ENCODE data around the gene SHROOM2. TPM values are rescaled to one million over a fixed set of nuclear protein-coding genes. Genes with fewer than 3 reads are reported as not detected.

SHROOM2 gene
- total RNA-seq, 1 experiment from 2014 or later: 14.2 TPM

DNA sequence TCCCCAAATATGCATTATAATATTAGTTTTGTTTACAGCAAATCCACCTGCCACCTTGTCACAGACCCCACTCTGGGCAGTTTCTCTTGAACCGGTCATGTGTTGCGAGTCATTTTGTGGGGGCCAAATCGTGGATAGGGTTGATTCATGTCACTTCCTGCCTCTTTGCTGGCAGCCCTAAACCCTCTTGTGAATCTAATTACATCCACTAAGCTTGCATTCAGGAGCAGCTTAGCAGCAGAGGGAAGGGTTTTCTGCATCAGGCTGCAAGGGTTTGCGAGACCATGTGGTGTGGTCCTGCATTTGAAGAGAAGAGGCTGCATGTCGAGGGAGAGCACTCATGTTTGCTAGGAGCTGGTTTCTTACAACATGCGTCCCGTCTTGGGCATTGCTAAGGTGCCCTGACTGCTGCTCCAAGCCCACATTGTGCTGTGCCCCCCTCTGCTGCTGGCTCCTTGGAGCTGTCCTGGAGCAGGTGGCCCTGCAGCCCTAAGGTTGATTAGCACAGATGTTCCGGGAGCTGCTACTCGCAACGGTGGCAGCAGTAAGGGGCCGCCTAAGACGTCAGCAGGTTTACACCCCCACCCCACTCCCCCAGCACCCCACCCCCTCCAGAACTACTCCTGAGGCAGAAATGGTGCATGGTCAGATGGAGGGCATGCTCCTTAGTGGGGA is 92.1 kb downstream of the SHROOM2 start:
- Mint-ChIP-seq H3K4me3 (ENCODE audit: unreplicated experiment) (no peak overlapping the region), H3K36me3 (ENCODE audit: insufficient read depth, unreplicated experiment) (peaks cover 28% of the 10 kb centered on the region), H3K4me1 (ENCODE audit: low read depth, unreplicated experiment) (peaks cover 13% of the 10 kb centered on the region), H3K27ac (ENCODE audit: unreplicated experiment) (no peak overlapping the region), H3K27me3 (ENCODE audit: insufficient read depth, unreplicated experiment) (no peaks in the 10 kb centered on the region), H3K9me3 (ENCODE audit: unreplicated experiment) (no peaks in the 10 kb centered on the region)
- H3K36me3 ChIP-seq (ENCODE audit: control insufficient read depth, insufficient read depth, low read length): no peaks in the 10 kb centered on the region
- intact Hi-C loops (cut with micrococcal nuclease; ENCODE audit: unreplicated experiment): no loop called here
- TF ChIP-seq, protein P1, sequence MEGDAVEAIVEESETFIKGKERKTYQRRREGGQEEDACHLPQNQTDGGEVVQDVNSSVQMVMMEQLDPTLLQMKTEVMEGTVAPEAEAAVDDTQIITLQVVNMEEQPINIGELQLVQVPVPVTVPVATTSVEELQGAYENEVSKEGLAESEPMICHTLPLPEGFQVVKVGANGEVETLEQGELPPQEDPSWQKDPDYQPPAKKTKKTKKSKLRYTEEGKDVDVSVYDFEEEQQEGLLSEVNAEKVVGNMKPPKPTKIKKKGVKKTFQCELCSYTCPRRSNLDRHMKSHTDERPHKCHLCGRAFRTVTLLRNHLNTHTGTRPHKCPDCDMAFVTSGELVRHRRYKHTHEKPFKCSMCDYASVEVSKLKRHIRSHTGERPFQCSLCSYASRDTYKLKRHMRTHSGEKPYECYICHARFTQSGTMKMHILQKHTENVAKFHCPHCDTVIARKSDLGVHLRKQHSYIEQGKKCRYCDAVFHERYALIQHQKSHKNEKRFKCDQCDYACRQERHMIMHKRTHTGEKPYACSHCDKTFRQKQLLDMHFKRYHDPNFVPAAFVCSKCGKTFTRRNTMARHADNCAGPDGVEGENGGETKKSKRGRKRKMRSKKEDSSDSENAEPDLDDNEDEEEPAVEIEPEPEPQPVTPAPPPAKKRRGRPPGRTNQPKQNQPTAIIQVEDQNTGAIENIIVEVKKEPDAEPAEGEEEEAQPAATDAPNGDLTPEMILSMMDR (IDR thresholded peaks at IDR 0.05; ENCODE audit: insufficient read depth in 1 of 2, low read depth in 1 of 2, low read length in 1 of 2, severe bottlenecking in 1 of 2, unreplicated experiment in 1 of 2): no peak
- H3K4me1 ChIP-seq: no peaks in the 10 kb centered on the region; the same call in none of the 2 replicates
- BruUV-seq (replicated peaks): no TSS peak
- H3K27me3 ChIP-seq (replicated peaks; ENCODE audit: control insufficient read depth, insufficient read depth, low read length): no peaks in the 10 kb centered on the region
- ChIA-PET CTCF (no interaction called here), POLR2A (no interaction called here)
- DNase-seq: no peak
- H3K4me3 ChIP-seq (ENCODE audit: low read depth, low read length): no peak overlapping the region
- no peaks in the 10 kb centered on the region for H3K9me3 ChIP-seq

DNA sequence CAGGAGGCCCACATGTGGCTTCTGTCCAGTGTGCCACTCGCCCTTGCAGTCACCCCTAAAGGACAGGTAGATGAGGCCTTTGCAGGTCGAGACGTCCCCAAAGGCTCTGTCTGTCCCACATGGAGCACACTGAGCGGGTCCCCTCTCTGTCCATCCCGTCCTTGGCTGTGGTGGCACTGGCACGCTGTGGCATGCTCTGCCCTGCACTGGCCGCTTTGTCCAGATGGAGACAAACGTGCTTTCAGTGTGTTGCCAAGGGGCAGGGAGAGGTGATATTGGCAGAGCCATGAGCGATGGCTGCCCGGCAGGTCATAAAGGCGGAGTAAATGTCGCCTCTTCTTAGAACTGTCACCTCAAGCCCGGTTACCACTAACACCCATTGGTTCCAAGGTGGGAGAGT is 94.0 kb downstream of the SHROOM2 start:
- TF ChIP-seq, protein P1 (IDR thresholded peaks at IDR 0.05; ENCODE audit: insufficient read depth in 1 of 2, low read depth in 1 of 2, low read length in 1 of 2, severe bottlenecking in 1 of 2, unreplicated experiment in 1 of 2): no peak
- H3K27me3 Mint-ChIP-seq (ENCODE audit: insufficient read depth, unreplicated experiment): no peaks in the 10 kb centered on the region
- H3K36me3 Mint-ChIP-seq (ENCODE audit: insufficient read depth, unreplicated experiment): peaks cover 20% of the 10 kb centered on the region
- H3K4me1 ChIP-seq: no peaks in the 10 kb centered on the region; the same call in none of the 2 replicates
- no peak overlapping the region for H3K4me3 Mint-ChIP-seq (ENCODE audit: unreplicated experiment)
- H3K36me3 ChIP-seq (ENCODE audit: control insufficient read depth, insufficient read depth, low read length): no peaks in the 10 kb centered on the region
- no TSS peak for BruUV-seq (replicated peaks)
- H3K4me3 ChIP-seq (ENCODE audit: low read depth, low read length): no peak overlapping the region
- no peaks in the 10 kb centered on the region for H3K9me3 Mint-ChIP-seq (ENCODE audit: unreplicated experiment)
- no peaks in the 10 kb centered on the region for H3K9me3 ChIP-seq
- intact Hi-C loops (cut with micrococcal nuclease; ENCODE audit: unreplicated experiment): no loop called here
- H3K27me3 ChIP-seq (replicated peaks; ENCODE audit: control insufficient read depth, insufficient read depth, low read length): no peaks in the 10 kb centered on the region
- ChIA-PET CTCF (no interaction called here), POLR2A (no interaction called here)
- H3K4me1 Mint-ChIP-seq (ENCODE audit: low read depth, unreplicated experiment): peaks cover 6% of the 10 kb centered on the region
- DNase-seq: no peak
- H3K27ac Mint-ChIP-seq (ENCODE audit: unreplicated experiment): no peak overlapping the region

DNA sequence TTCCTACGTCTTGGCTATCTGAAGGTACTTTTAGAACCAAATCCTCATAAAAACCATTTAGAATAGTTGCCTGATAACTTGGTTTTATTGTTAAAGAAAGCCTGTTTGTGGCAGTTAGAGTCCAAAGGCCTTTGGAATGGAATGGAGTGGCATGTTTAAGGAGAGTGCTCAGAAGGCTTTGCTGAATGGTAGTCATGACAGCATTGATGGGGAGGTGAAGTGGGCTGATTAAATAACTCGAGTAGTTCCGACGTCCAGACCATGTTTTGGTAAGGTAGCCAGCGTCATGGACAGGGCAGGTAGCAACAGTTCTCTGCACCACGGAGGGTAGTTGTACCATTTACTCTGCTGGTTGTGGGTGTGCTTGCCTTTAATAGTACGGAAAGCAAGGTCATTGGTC is 94.6 kb downstream of the SHROOM2 start:
- no peaks in the 10 kb centered on the region for H3K9me3 Mint-ChIP-seq (ENCODE audit: unreplicated experiment)
- BruUV-seq (replicated peaks): no TSS peak
- no peak for DNase-seq
- no peaks in the 10 kb centered on the region for H3K9me3 ChIP-seq
- no peaks in the 10 kb centered on the region for H3K27me3 ChIP-seq (replicated peaks; ENCODE audit: control insufficient read depth, insufficient read depth, low read length)
- H3K27me3 Mint-ChIP-seq (ENCODE audit: insufficient read depth, unreplicated experiment): no peaks in the 10 kb centered on the region
- intact Hi-C loops (cut with micrococcal nuclease; ENCODE audit: unreplicated experiment): no loop called here
- H3K27ac Mint-ChIP-seq (ENCODE audit: unreplicated experiment): no peak overlapping the region
- TF ChIP-seq, protein P1 (IDR thresholded peaks at IDR 0.05; ENCODE audit: insufficient read depth in 1 of 2, low read depth in 1 of 2, low read length in 1 of 2, severe bottlenecking in 1 of 2, unreplicated experiment in 1 of 2): no peak
- H3K4me3 ChIP-seq (ENCODE audit: low read depth, low read length): no peak overlapping the region
- POLR2A ChIA-PET: no interaction called here
- H3K36me3 Mint-ChIP-seq (ENCODE audit: insufficient read depth, unreplicated experiment): peaks cover 13% of the 10 kb centered on the region
- H3K4me1 Mint-ChIP-seq (ENCODE audit: low read depth, unreplicated experiment): peaks cover 1% of the 10 kb centered on the region
- H3K4me1 ChIP-seq: no peaks in the 10 kb centered on the region; the same call in none of the 2 replicates
- H3K4me3 Mint-ChIP-seq (ENCODE audit: unreplicated experiment): no peak overlapping the region
- CTCF ChIA-PET: no interaction called here
- H3K36me3 ChIP-seq (ENCODE audit: control insufficient read depth, insufficient read depth, low read length): no peaks in the 10 kb centered on the region
